HG03139 (cell line): ENCODE data around the gene TCF4.
A peak's percentile ranks its signal among the peaks of the same experiment; 100 is the strongest.

ENCODE experiments used
- ATAC-seq: cut with Tn5 transposase; IDR thresholded peaks from one replicate; pipeline ENCODE4 v1.9.1; 2021; ENCODE audit not compliant: unreplicated experiment

Gene TCF4

GRCh38 chr18:55447672-55448018 is 140.3 kb downstream of the TCF4 start:
- ATAC-seq = no peak

GRCh38 chr18:55446996-55447671 is 140.9 kb downstream of the TCF4 start:
- ATAC-seq = no peak

- ATAC-seq = no peak
Measured at GRCh38 chr18:55444536-55444935, 143.5 kb downstream of the TCF4 start.

- ATAC-seq = no peak
Measured at GRCh38 chr18:55443776-55444175, 144.2 kb downstream of the TCF4 start.

GRCh38 chr18:55442561-55442960 is 145.4 kb downstream of the TCF4 start:
- no peak for ATAC-seq

- no peak for ATAC-seq
Measured at GRCh38 chr18:55440988-55441387, 147.0 kb downstream of the TCF4 start.

- no peak for ATAC-seq
Measured at GRCh38 chr18:55439056-55439455, 148.9 kb downstream of the TCF4 start.

GRCh38 chr18:55435592-55435991 is 152.4 kb downstream of the TCF4 start:
- ATAC-seq = no peak

GRCh38 chr18:55433648-55434047 is 154.3 kb downstream of the TCF4 start:
- ATAC-seq = no peak

- ATAC-seq = no peak
Measured at GRCh38 chr18:55433140-55433539, 154.9 kb downstream of the TCF4 start.

- no peak for ATAC-seq
Measured at GRCh38 chr18:55432307-55433040, 155.5 kb downstream of the TCF4 start.

- no peak for ATAC-seq
Measured at GRCh38 chr18:55430026-55430425, 158.0 kb downstream of the TCF4 start.

GRCh38 chr18:55427951-55428350 is 160.0 kb downstream of the TCF4 start:
- ATAC-seq = no peak

GRCh38 chr18:55425698-55426097 is 162.3 kb downstream of the TCF4 start:
- no peak for ATAC-seq

GRCh38 chr18:55422456-55423180 is 165.4 kb downstream of the TCF4 start:
- no peak for ATAC-seq

- ATAC-seq = no peak
Measured at GRCh38 chr18:55421615-55422419, 166.2 kb downstream of the TCF4 start.

- no peak for ATAC-seq
Measured at GRCh38 chr18:55421308-55421614, 166.7 kb downstream of the TCF4 start.

- ATAC-seq = peak; percentile 69
Measured at GRCh38 chr18:55420665-55421307, 167.2 kb downstream of the TCF4 start.

GRCh38 chr18:55419947-55420664 is 167.9 kb downstream of the TCF4 start:
- ATAC-seq = peak; percentile 17
